B cell (primary cell): Measurements from ENCODE around the gene TIGD1. TPM values are rescaled to one million over a fixed set of nuclear protein-coding genes. Genes with fewer than 3 reads are reported as not detected.

Source experiments
- ATAC-seq: fragments of 200-7000 bp; cut with Tn5 transposase; one replicate; pipeline ENCODE4 v1.10.0; 2021; ENCODE audit warnings: low read depth, mild to moderate bottlenecking, moderate number of reproducible peaks, moderate library complexity
- CTCF ChIA-PET: fragments of 350-600 bp; sonication (Branson Sonifier 250); formaldehyde crosslinking; loops from one replicate; lab custom pipeline; 2021; ENCODE audit warnings: antibody characterized with exemption, inconsistent platforms; lab: Charles Lee
- POLR2A ChIA-PET: fragments of 350-600 bp; sonication (Branson Sonifier 250); formaldehyde crosslinking; loops from one replicate; lab custom pipeline; 2021; ENCODE audit warnings: antibody characterized with exemption; lab: Charles Lee
- DNase-seq: peaks from one replicate; pipeline ENCODE4 v3.0.0; 2013
- H2AFZ ChIP-seq: 2 replicates; pipeline ENCODE4 v1.6.1; 2012; ENCODE audit warnings: mild to moderate bottlenecking, low read depth, low read length; ENCODE audit not compliant: insufficient read depth, poor library complexity, severe bottlenecking
- H3K27ac ChIP-seq, 2 donors: 1 replicate in 1 of 2; 2 replicates in 1 of 2; pipeline ENCODE4 v1.5.1; 2012 to 2013; ENCODE audit warnings: low read length in 2 of 2, mild to moderate bottlenecking in 2 of 2, moderate library complexity in 1 of 2
- H3K27me3 ChIP-seq, 4 experiments: fragments of 200-600 bp in 1 of 4; sonication (generic) in 1 of 4; replicated peaks in 1 of 4; 1 replicate in 2 of 4; 2 replicates in 2 of 4; pipeline versions ENCODE4 v1.6.1 to v1.7.0; 2013 to 2016; ENCODE audit warnings: low read length in 3 of 4, mild to moderate bottlenecking in 2 of 4, mixed read lengths in 1 of 4, moderate library complexity in 1 of 4; ENCODE audit not compliant: insufficient read depth in 4 of 4, control insufficient read depth in 3 of 4; ENCODE audit errors: control extremely low read depth in 1 of 4
- H3K36me3 ChIP-seq, 2 experiments: replicated peaks in 1 of 2; 1 replicate in 1 of 2; 2 replicates in 1 of 2; pipeline versions ENCODE4 v1.6.1 to v1.7.1; 2013; ENCODE audit warnings: low read length in 1 of 2; ENCODE audit not compliant: insufficient read depth in 2 of 2, control insufficient read depth in 1 of 2; ENCODE audit errors: control extremely low read depth in 1 of 2, extremely low read depth in 1 of 2
- H3K4me1 ChIP-seq, 2 donors: fragments of 200-600 bp in 1 of 2; sonication (generic) in 1 of 2; 1 replicate in 1 of 2; 2 replicates in 1 of 2; pipeline versions ENCODE4 v1.5.1 to v1.6.1; 2013 to 2017; ENCODE audit warnings: low read length in 2 of 2; ENCODE audit not compliant: control insufficient read depth in 2 of 2, insufficient read depth in 2 of 2
- H3K4me2 ChIP-seq: replicated peaks from 2 replicates; pipeline ENCODE3; 2012; ENCODE audit warnings: mild to moderate bottlenecking, low read depth, low read length; ENCODE audit not compliant: poor library complexity, severe bottlenecking
- H3K4me3 ChIP-seq, 5 experiments: fragments of 200-600 bp in 1 of 5; sonication (generic) in 1 of 5; 1 replicate in 3 of 5; 2 replicates in 2 of 5; pipeline versions ENCODE4 v1.5.1 to v1.7.0; 2011 to 2016; ENCODE audit warnings: low read length in 4 of 5, mild to moderate bottlenecking in 4 of 5, low read depth in 2 of 5, control low read depth in 1 of 5, moderate library complexity in 1 of 5; ENCODE audit not compliant: insufficient read depth in 1 of 5; ENCODE audit errors: control extremely low read depth in 1 of 5, extremely low read depth in 1 of 5
- H3K79me2 ChIP-seq: fragments of 200-600 bp; sonication (generic); one replicate; pipeline ENCODE4 v1.6.0; 2016; ENCODE audit warnings: low read length; ENCODE audit not compliant: control insufficient read depth, insufficient read depth
- H3K9ac ChIP-seq: fragments of 200-600 bp; sonication (generic); 2 replicates; pipeline ENCODE4 v1.6.1; 2017; ENCODE audit warnings: mild to moderate bottlenecking, low read length, moderate library complexity
- H3K9me3 ChIP-seq, 3 donors: one replicate each; pipeline versions ENCODE4 v1.6.1 to v1.7.1; 2013; ENCODE audit warnings: low read length in 2 of 3; ENCODE audit not compliant: control insufficient read depth in 2 of 3, insufficient read depth in 1 of 3; ENCODE audit errors: control extremely low read depth in 1 of 3
- H4K20me1 ChIP-seq: 2 replicates; pipeline ENCODE4 v1.6.0; 2012; ENCODE audit warnings: mild to moderate bottlenecking, low read length; ENCODE audit not compliant: insufficient read depth, control insufficient read depth, poor library complexity, severe bottlenecking
- H3K27ac Mint-ChIP-seq: one replicate; pipeline ENCODE4 v1.8.0; 2021; ENCODE audit warnings: mixed read lengths
- H3K27me3 Mint-ChIP-seq: one replicate; pipeline ENCODE4 v1.8.0; 2021; ENCODE audit warnings: mixed read lengths
- H3K4me1 Mint-ChIP-seq: one replicate; pipeline ENCODE4 v1.8.0; 2021; ENCODE audit warnings: mixed read lengths
- H3K4me3 Mint-ChIP-seq: one replicate; pipeline ENCODE4 v1.8.0; 2021; ENCODE audit warnings: mixed read lengths
- H3K9me3 Mint-ChIP-seq: one replicate; pipeline ENCODE4 v1.8.0; 2022; ENCODE audit warnings: mixed read lengths; ENCODE audit not compliant: insufficient read depth
- EZH2 ChIP-seq: IDR thresholded peaks from 2 replicates; pipeline ENCODE4 v1.6.1; 2012; ENCODE audit warnings: borderline replicate concordance, low read depth, mild to moderate bottlenecking, moderate library complexity, low read length; ENCODE audit not compliant: insufficient read depth, poor library complexity, severe bottlenecking
- WGBS: methylation state at CpG from one replicate; pipeline ENCODE4 v1.1.5; 2013; ENCODE audit warnings: missing lambda C conversion rate; ENCODE audit not compliant: insufficient coverage; 5-methylcytosine and 5-hydroxymethylcytosine counted together
- intact Hi-C: fragments of 100-400 bp; cut with micrococcal nuclease; formaldehyde crosslinking; loops from one replicate; pipeline ENCODE4 v1.10.0; 2022
- polyA plus RNA-seq: library from polyadenylated mRNA; depleted of rRNA; stranded (reverse); fragments of >200 nt; gene quantifications from 2 replicates; pipeline ENCODE4 v1.2.3, GENCODE V29; 2012
- total RNA-seq, 2 donors: library from RNA; stranded (reverse); fragments of 120-200 nt in 1 of 2; gene quantifications; 1 replicate in 1 of 2; 2 replicates in 1 of 2; pipeline versions ENCODE4 v1.2.3 to v1.2.4, GENCODE V29; 2013 to 2022
- TF ChIP-seq, protein P1 (sequence below): fragments of 200-600 bp; IDR thresholded peaks from one replicate; pipeline ENCODE4 v1.8.0; 2022; ENCODE audit warnings: antibody characterized with exemption, mild to moderate bottlenecking

The TIGD1 gene
- total and polyA plus RNA-seq, 2 donors (not counting 1 experiment from before 2014, with no cell fraction given): 7.6 to 13.6 TPM

DNA sequence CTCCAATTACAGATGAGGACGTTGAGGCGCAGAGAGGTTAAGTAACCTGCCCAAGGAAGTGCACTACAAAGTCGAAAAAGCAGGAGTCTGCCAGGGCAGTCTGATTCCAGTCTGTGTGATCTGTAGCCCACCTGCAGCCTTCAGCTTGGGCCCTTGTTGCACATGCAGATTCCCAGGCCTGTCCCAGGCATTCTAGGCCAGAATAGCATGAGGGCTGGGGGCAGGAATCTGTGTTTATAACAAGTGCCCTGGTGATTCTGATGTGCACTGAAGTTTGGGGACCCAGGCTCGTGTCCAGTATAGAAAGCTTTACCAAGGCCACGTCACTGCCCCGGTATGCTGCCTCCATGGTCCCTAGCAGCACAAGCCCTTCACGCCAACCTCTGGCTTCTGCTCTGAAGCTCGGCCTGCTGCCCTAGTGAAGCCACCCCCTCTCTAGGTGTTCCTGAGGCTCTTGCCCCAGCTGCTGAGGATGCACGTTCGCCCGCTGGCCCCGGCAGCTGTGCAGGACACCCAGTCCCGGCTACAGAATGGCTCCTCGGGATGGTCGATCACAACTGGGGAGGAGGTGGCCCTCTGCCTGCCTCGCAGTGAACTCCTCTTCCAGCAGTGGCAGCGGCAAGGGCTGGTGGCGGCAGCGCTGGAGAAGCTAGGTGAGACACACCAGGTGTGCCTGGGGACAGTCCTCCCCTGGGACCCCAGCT, 6.3 kb downstream of the TIGD1 start:
- Histone ChIP-seq H3K4me1 (peaks cover 0 to 8% of the 10 kb centered on the region in 2 donors), H3K36me3 (peaks cover 3 to 17% of the 10 kb centered on the region in 2 experiments), H3K9me3 (peaks cover 0 to 7% (median 0%) of the 10 kb centered on the region in 3 donors), H3K4me3 (no peak overlapping the region), H3K27me3 (peaks cover 0 to 6% (median 2%) of the 10 kb centered on the region in 4 experiments), H3K9ac (no peak overlapping the region), H2AFZ (no peak overlapping the region), H3K27ac (no peak overlapping the region), H4K20me1 (peaks cover 14% of the 10 kb centered on the region), H3K79me2 (peaks cover 40% of the 10 kb centered on the region), H3K4me2 (no peak overlapping the region)
- DNase-seq (no peak), ATAC-seq (no peak)
- CTCF ChIA-PET: no interaction called here
- TF ChIP-seq, protein P1, sequence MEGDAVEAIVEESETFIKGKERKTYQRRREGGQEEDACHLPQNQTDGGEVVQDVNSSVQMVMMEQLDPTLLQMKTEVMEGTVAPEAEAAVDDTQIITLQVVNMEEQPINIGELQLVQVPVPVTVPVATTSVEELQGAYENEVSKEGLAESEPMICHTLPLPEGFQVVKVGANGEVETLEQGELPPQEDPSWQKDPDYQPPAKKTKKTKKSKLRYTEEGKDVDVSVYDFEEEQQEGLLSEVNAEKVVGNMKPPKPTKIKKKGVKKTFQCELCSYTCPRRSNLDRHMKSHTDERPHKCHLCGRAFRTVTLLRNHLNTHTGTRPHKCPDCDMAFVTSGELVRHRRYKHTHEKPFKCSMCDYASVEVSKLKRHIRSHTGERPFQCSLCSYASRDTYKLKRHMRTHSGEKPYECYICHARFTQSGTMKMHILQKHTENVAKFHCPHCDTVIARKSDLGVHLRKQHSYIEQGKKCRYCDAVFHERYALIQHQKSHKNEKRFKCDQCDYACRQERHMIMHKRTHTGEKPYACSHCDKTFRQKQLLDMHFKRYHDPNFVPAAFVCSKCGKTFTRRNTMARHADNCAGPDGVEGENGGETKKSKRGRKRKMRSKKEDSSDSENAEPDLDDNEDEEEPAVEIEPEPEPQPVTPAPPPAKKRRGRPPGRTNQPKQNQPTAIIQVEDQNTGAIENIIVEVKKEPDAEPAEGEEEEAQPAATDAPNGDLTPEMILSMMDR: no peak
- no peak for TF ChIP-seq EZH2
- H3K4me1 Mint-ChIP-seq: peaks cover 25% of the 10 kb centered on the region
- H3K27me3 Mint-ChIP-seq: no peaks in the 10 kb centered on the region
- no peak overlapping the region for H3K27ac Mint-ChIP-seq
- POLR2A ChIA-PET: no interaction called here
- intact Hi-C loops: no loop called here
- 97% methylated on average over 19 of the region's 19 CpGs for WGBS
- no peak overlapping the region for H3K4me3 Mint-ChIP-seq
- H3K9me3 Mint-ChIP-seq: no peaks in the 10 kb centered on the region

DNA sequence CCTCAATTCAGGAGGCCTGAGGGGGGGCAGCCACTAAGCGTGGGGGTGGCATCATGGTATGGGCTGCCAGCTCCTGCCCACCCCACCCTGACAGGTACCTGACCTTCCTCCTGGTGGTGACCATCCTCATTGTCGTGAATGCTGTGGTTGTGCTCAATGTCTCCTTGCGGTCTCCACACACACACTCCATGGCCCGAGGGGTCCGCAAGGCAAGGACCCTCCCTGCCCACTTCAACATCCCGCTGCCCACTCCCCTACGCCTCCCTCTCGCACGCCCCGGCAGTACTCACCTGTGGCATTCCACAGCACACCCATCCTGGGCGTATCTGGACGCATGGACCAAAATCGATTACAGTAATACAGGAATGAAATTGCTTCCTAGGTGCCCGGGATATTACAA, 6.9 kb downstream of the TIGD1 start:
- ATAC-seq: no peak
- H3K4me3 Mint-ChIP-seq: no peak overlapping the region
- Histone ChIP-seq H4K20me1 (peaks cover 14% of the 10 kb centered on the region), H3K9me3 (peaks cover 0 to 7% (median 0%) of the 10 kb centered on the region in 3 donors), H3K4me3 (no peak overlapping the region), H3K79me2 (peaks cover 37% of the 10 kb centered on the region), H3K9ac (no peak overlapping the region), H3K4me2 (no peak overlapping the region), H3K27me3 (peaks cover 0 to 7% (median 2%) of the 10 kb centered on the region in 4 experiments), H2AFZ (no peak overlapping the region), H3K36me3 (peaks cover 3 to 17% of the 10 kb centered on the region in 2 experiments), H3K27ac (no peak overlapping the region), H3K4me1 (peaks cover 0 to 13% of the 10 kb centered on the region in 2 donors)
- 85% methylated on average over 14 of the region's 14 CpGs for WGBS
- TF ChIP-seq, protein P1: no peak
- TF ChIP-seq EZH2: no peak
- H3K9me3 Mint-ChIP-seq: no peaks in the 10 kb centered on the region
- no peak for DNase-seq
- peaks cover 21% of the 10 kb centered on the region for H3K4me1 Mint-ChIP-seq
- H3K27me3 Mint-ChIP-seq: peaks cover under 1% of the 10 kb centered on the region
- intact Hi-C loops: no loop called here
- ChIA-PET POLR2A (no interaction called here), CTCF (no interaction called here)
- no peak overlapping the region for H3K27ac Mint-ChIP-seq
